NCI-H1417 (cell line): Measurements from ENCODE around the gene CDV3.

ENCODE experiments used
- DNase-seq, 3 experiments: peaks; one replicate each; lab custom pipeline; 2025; lab: John Stamatoyannopoulos, UW

CDV3 gene

DNA sequence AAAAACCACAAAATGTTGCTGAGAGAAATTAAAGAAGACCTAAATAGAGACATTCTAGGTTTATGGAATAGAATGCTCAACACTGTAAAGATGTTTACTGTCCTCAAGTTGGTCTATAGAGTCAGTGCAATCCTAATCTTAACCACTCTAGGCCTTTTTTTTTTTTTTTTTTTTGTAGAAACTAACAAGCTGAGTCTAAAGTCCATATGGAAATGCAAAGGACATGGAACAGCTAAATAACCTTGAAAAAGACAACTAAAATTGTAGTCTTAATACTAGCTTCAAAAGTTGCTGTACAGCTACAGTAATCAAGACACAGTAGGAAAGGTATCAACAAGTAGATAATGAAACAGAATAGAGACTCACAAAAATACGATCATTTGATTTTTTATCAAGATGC lies 32.9 kb downstream of the CDV3 start:
- DNase-seq = no peak

DNA sequence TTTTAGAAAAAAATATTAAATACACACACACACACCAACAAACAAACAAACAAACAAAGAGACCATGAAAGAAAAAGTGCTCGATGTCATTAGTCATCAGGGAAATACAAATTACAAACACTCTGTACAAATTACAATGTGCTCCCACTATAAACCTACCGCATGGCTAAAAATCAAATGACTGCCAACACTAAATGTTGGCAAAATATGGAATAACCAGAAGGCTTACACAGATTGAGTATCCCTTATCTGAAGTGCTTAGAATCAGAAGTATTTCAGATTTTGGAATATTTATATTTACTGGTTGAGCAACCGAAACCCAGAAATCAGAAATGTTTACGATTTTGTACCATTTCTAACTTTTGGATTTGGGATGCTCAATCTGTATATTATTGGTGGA lies 33.4 kb downstream of the CDV3 start:
- DNase-seq = no peak

DNA sequence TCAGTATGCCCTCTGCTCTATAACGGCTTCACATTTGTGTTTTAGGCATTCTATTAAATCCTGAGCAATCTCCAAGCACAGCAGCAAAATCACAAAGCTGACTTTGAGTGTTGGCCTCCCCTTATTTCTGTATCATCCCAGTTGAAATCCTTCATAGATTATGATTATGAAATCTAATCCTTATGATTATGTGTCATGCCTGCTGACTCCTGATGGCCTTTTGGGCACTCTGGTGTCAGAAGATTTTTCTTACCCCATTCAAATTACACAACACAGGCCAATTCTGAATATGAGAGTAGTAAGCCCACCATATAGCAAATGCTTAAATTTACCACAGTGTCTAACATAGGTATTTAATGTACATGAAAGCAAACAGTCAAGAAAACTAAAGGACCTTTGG lies 34.3 kb downstream of the CDV3 start:
- no peak for DNase-seq

DNA sequence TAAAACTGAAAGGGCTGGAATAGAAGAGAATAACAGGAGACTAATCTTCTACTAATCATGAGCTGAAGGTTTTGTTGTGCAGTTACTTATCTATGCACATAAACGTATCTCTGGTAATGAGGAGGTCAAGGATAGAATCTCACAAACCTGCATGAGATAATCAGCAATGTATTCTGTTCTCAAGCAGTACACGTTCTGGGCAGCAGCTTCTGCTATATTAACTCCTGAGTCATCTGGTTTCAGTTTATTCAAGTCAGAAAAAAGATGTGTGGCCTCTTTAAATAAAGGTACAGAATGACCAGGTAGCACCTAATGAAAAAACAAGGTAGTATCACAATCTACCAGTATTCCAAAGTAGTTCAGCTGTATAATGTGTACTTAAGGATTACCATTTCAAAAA lies 34.9 kb downstream of the CDV3 start:
- DNase-seq = no peak

DNA sequence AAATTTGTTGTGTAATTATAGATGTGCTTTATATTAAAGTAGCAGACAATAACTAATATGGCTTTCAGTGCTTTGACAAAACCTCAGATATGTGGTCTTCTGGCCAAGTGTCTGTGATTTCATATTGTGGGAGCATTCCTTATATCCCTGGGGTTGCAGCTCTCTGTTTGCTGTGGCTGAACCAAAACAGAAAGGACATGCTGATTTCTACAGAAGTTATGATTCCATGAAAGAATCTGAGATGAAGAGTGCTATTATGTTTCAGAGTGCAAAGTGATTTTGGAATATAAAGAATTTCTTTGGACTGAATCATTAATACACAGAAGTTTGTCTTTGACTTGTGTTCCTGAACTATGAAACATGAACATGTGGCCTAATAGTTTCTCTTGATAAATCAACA lies 36.5 kb downstream of the CDV3 start:
- DNase-seq = no peak

DNA sequence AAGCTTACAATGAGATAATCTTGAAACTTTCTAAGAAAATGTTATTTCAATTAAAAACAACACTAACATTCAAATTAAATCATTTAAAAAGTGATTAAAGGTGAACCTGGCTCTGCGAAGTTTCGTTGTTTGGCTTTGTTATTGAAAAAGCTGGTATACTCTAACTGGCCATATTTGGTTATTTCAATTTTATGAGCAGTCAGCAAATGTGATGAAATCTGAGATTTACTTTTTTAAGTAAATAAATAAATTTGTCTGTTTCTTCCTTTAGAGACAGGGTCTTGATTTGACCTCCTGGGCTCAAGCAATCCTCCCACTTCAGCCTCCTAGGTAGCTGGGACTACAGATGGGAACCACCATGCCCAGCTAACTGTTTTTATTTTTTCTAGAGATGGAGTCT lies 38.0 kb downstream of the CDV3 start:
- no peak for DNase-seq

DNA sequence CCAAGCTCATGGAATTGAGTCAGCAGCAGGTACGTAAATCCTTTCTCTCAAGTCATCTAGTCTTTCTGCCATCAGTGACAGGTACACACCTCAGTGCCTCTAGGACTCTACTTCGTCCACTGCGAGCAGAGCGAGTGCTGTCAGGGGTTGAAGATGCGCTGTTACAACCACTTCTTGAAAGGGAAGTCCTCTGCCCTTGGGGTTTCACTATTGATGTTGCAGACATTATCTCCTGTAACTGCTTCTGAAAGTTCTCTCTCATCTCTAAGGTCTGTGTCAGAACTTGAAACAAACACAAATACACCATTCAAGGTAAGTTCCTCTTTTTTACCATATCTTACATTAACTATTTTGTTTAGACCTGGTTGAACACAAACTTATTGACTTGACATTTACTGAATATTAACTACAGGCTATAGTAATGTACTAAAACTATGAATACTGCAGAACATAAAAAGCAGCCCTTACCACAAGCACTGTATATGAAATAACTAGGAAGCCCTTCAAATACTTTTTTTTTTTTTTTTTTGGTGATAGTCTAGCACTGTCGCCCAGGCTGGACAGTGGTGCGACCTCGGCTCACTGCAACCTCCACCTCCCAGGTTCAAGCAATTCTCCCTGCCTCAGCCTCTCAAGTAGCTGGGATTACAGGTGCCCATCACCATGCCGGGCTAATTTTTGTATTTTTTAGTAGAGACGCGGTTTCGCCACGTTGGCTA lies 46.7 kb downstream of the CDV3 start:
- DNase-seq = no peak

DNA sequence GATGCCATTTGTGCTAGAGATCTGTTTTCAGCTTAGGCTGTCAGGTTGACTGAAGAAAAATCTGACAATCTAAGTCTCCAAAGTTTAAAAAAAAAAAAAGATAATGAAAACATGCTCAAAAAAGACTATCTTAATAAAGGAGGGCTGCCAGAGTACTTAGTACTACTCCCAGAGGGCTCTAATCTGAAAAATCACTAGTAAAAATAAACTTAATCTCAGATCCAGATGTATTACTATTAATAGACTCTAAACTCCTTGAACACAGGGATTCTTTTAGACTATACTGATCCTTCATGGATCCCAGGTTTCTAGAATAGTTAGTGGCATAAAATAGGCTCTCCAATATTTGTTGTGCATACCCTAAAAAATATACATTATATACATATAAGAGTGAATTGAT lies 54.3 kb downstream of the CDV3 start:
- no peak for DNase-seq

DNA sequence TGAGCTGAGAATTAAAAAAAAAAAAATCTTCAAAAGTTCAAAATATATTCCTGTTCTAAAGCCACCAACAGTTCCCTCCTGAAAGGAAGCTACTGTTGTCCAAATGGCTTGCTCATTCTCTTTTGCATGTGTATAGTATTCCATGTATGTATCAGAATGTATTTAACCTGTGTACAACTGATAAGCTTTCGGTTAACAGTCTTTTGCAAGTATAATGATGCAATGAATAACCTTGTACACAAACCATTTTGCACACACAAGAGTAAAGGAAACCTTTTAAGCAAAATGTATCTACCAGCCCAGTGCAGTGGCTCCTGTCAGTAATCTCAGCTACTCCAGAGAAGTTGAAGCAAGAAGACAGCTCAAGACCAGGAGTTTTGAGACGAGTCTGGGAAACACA lies 55.7 kb downstream of the CDV3 start:
- DNase-seq = no peak

DNA sequence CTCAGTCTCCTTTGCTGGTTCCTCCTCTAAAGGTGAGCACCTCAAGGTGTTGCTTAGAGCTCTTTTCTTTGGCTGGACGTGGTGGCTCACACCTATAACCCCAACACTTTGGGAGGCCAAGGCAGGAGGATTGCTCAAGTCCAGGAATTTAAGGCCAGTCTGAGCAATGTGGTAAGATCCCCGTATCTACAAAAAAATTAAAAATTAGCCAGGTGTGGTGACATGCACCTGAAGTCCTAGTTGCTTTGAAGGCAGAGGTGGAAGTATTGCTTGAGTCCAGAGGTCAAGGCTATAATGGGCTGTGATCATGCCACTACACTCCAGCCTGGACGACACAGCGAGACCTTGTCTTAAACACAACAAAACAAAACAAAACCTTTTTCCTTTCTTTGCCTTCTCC lies 60.0 kb downstream of the CDV3 start:
- DNase-seq = no peak
